Cardiac atrium fibroblast (primary cell): ENCODE data around the gene LRRC46. TPM values are rescaled to one million over a fixed set of nuclear protein-coding genes. Genes with fewer than 3 reads are reported as not detected.

Experiments
- total RNA-seq: library from RNA; depleted of rRNA; stranded (reverse); fragments of >200 nt; gene quantifications from 2 replicates; pipeline ENCODE4 v1.2.3, GENCODE V29; 2015

Gene LRRC46, protein sequence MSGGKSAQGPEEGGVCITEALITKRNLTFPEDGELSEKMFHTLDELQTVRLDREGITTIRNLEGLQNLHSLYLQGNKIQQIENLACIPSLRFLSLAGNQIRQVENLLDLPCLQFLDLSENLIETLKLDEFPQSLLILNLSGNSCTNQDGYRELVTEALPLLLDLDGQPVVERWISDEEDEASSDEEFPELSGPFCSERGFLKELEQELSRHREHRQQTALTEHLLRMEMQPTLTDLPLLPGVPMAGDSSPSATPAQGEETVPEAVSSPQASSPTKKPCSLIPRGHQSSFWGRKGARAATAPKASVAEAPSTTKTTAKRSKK
- total RNA-seq = not detected in 2 replicates

DNA sequence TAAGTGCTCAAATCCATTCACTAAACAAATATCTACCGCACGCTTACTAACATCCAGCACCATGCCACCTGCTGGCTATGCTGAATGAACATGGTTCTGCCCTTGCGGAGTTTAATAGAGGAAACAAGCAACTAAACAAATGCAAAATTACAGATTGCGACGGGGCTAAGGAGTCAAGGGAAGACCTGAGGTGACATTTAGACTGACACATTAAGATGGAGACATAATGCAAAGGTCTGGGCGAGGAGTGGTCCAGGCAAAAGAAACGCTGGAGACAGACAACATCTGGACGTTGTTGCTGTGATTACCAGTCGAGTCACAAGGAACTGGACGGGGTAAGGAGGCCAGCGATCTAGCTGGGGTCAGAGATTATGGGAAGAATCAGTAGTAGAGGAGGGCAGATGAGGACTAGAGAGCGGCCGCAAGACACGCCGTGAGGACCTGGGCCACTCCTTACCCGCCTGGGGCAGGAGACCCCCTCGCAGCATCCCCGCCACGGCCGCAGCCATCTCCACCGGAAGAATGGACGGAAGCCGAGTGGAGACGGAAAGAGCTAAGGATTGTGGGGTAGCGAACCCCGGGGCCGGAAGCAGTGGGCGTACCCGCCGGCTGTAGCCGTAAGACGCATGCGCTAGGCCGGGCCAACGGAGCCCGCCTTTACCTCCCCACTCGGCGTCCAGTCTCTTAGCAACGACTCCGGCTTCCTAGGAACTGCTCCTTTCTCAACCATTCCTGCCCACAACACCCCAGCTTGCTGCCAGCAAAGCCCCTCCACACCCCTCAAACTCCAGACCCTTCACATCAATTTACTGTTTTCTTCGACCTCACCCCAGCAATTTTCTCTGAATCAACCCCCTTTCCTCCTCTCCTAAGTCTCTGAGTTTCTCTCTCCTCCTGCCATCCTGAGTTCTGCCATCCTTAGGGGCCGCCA, at the start of gene LRRC46, which contains the start of gene MRPL10:
Gene LRRC46, plus strand, starts transcription at position 668 of the 931 bp plus-strand sequence. CDS start 320 bp downstream, outside the sequence.
Gene MRPL10, minus strand, starts transcription at position 539 of the 931 bp plus-strand sequence. Its CDS starts 30 bp downstream, at position 509.

DNA sequence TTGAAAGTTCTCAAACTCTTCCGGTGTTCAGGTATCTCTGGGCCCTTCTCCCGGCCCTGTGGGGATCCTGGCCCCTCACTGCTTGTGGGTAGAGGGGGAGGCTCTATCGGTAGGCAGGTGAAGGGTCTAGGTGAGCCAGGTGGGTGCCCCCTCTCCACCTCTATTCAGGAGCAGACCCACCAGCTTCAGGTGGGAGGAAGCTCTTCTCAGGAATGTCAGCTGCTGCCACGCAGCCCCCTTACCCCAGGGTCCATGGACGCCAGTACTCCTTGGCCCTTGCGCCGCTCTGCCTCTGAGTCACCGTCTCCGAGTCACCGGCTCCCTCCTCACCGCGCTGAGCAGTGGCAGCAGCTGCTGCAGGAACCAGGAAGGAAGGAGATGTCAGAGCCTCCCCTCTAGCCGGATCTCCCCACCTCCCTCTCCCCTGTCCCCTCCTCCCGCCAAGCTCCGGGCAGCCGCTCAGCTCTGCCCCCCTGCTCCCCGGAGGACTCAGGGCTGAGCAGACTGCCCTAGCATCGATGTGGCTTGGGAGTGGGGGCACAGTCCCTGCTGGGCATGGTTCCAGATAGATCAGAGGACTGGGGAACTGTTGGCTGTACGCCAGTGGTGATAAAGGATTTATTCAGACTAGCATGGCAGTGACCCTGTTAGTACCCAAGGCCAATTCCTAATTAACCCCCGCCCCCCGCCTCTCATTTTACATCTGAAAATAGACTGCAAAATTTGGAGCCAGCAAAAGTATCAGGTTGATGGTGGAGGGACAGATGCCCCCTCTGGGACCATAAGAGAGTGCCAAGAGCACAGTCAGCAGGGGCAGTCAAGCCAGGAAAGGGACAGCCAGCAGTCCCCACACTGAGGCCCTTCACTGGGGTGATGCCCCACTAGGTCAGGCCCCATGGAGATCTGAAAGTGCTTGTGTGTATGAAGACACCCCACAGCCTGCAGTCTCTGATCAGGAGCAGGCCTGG, 9.8 kb upstream of the LRRC46 start, which contains the start of gene OSBPL7:
Gene OSBPL7, minus strand, starts transcription at position 371 of the 968 bp plus-strand sequence. CDS start 1,516 bp downstream, outside the sequence.

DNA sequence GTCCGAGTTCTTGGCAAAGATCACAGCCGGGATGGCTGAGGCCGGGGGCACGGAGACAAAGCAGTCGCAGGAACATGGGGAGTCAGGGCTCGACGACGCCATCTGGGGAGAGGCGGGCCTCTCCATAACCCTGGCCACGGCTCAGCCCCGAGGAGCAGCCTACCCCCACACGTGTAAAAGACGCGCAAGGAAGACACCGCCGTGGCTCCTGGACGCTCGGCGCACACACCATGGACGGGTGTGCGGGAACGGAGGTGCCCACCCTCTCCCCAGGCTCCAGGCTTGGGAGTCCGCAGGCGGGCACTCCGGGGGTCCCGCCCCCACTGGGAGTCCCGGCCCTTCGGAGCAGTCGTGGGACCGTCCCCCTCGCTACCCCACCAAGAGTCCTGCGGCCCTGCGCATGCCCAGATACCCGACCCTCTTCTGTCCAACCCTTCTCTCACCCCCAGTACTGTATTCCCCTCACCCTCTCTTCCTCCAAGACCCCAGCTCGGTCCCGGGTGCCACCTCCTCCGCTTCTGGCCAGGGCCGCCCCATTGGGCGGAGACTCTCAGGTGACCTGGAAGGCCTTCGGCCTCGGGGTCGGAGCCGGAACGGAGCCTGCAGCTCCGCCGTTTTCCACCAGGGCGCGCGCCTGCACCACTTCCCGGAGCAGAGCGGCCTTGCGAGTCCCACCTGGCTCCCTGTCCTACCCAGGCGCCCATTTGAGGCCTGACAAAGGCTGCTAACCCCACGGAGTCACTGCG, 9.4 kb downstream of the LRRC46 start, which contains the start of gene SCRN2:
Gene SCRN2, minus strand, starts transcription at position 532 of the 746 bp plus-strand sequence. Its CDS starts 430 bp downstream, at position 102.

DNA sequence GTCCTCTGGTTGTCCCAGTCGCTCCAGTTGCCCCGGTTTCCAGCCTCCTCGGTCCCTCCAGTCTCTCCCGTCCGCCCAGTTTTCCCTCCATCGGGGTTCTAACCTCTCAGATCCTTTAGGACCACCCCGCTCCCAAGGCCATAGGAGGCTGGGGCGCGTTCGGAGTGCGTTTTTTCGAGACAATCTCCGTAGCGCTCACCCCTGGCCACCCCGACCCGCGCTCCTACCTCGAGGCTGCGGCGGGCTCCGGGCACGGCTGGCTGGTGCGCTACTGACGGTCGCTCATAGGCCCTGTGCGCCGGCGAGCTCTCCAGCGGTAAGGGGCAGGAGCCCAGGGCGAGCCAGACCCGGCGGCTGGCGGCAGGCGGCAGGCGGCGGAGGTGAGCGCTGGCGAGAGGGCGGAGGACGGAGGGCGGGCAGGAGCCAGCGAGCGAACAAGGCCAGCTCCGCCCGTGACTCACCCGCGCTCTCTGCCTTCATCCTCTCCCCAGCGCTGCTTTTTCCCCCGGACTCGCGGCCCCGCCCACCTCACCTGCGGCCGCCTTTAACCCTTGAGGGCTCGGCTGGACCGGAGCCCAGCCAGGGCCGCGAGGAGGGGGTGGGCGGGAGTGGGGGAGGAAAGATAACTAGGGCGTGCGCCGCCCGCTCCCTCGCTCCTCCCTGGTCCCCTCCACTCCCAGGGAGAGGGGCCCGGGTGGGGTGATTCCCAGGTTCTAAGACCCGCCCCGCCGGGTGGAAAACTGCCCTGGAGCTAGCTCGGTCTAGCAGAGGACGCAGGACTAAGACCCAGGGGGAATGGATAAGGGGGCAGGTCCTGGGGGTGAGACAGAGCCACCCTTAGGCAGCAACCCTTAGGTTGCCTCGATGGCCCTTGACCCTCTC, 19.5 kb downstream of the LRRC46 start, which contains the start of gene SP6:
Gene SP6, minus strand, starts transcription at position 472 of the 882 bp plus-strand sequence. CDS start 2,734 bp downstream, outside the sequence.

Other genes with a start within 250 kb of the LRRC46 start
- gene KPNB1, start 181.8 kb upstream of the LRRC46 start, total RNA-seq = 223 and 263 TPM in 2 replicates
- gene TBKBP1, start 137.5 kb upstream of the LRRC46 start, total RNA-seq = 5.5 and 25.1 TPM in 2 replicates
- not detected in 2 replicates for gene TBX21, start 98.4 kb upstream of the LRRC46 start, total RNA-seq
- 5.0 and 9.9 TPM in 2 replicates for gene OSBPL7, start 9.9 kb upstream of the LRRC46 start, total RNA-seq
- 27.9 and 39.9 TPM in 2 replicates for gene MRPL10, start 129 bp upstream of the LRRC46 start, total RNA-seq
- 15.2 and 17.1 TPM in 2 replicates for gene SCRN2, start 9.6 kb downstream of the LRRC46 start, total RNA-seq
- gene SP6, start 19.5 kb downstream of the LRRC46 start, total RNA-seq = 0.16 TPM in 1 of 2 replicates, not detected in the other
- 0.54 and 2.1 TPM in 2 replicates for gene SP2, start 64.6 kb downstream of the LRRC46 start, total RNA-seq
- 20.4 and 26.9 TPM in 2 replicates for gene PNPO, start 109.9 kb downstream of the LRRC46 start, total RNA-seq
- not detected in 2 replicates for gene PRR15L, start 126.2 kb downstream of the LRRC46 start, total RNA-seq
- gene CDK5RAP3, start 139.4 kb downstream of the LRRC46 start, total RNA-seq = 46.3 and 58.3 TPM in 2 replicates
- 46.8 and 64.2 TPM in 2 replicates for gene COPZ2, start 206.1 kb downstream of the LRRC46 start, total RNA-seq
- gene NFE2L1, start 216.7 kb downstream of the LRRC46 start, total RNA-seq = 87.9 and 113 TPM in 2 replicates